Stimulated activated CD4-positive, alpha-beta T cell treated with anti-CD3 and anti-CD28 coated beads, Interleukin-2, amount 100 ng/mL, for 24 hours (primary cell): ENCODE results near the gene PDCL2.
"Not testable (repeated sequence)": the region's sequence is repeated elsewhere in the genome, so short reads cannot be mapped to it uniquely, and the experiment has no call there.

Experiments used
- DNase-seq, 2 donors: peaks; one replicate each; pipeline ENCODE4 v3.0.0-alpha.2; 2020

Gene PDCL2

GRCh38 chr4:55582773-55583172, 9.3 kb downstream of the PDCL2 start:
- not testable (repeated sequence) for DNase-seq

GRCh38 chr4:55578341-55579010, 13.6 kb downstream of the PDCL2 start:
- no peak for DNase-seq

GRCh38 chr4:55575513-55575912, 16.5 kb downstream of the PDCL2 start:
- DNase-seq, result no peak

- no peak for DNase-seq
Observed at GRCh38 chr4:55574252-55574651, 17.8 kb downstream of the PDCL2 start.

- DNase-seq, result no peak
Observed at GRCh38 chr4:55571806-55572205, 20.2 kb downstream of the PDCL2 start.

GRCh38 chr4:55568905-55569504, 23.0 kb downstream of the PDCL2 start:
- DNase-seq, result no peak

- no peak for DNase-seq
Observed at GRCh38 chr4:55561889-55562288, 30.2 kb downstream of the PDCL2 start.

- no peak for DNase-seq
Observed at GRCh38 chr4:55560096-55560495, 31.9 kb downstream of the PDCL2 start.

GRCh38 chr4:55554453-55555030, 37.5 kb downstream of the PDCL2 start:
- DNase-seq, result no peak

- DNase-seq, result no peak
Observed at GRCh38 chr4:55553441-55554201, 38.4 kb downstream of the PDCL2 start.

- DNase-seq, result not testable (repeated sequence)
Observed at GRCh38 chr4:55551964-55552363, 40.1 kb downstream of the PDCL2 start.

GRCh38 chr4:55549888-55550287, 42.2 kb downstream of the PDCL2 start:
- no peak for DNase-seq

GRCh38 chr4:55547918-55548317, 44.1 kb downstream of the PDCL2 start:
- no peak for DNase-seq

GRCh38 chr4:55547466-55547770, 44.6 kb downstream of the PDCL2 start:
- no peak for DNase-seq

- peak; percentile 84 to 87 for DNase-seq
Observed at GRCh38 chr4:55546756-55547465, 45.1 kb downstream of the PDCL2 start, which contains the start of gene CLOCK. Gene CLOCK (minus strand): TSS chr4:55546909. CDS start chr4:55482785, 64,124 bp downstream.

GRCh38 chr4:55546506-55546755, 45.6 kb downstream of the PDCL2 start:
- no peak for DNase-seq

GRCh38 chr4:55545641-55546505, 46.2 kb downstream of the PDCL2 start:
- peak; percentile 65 to 71 for DNase-seq

- DNase-seq, result no peak
Observed at GRCh38 chr4:55545151-55545550, 46.9 kb downstream of the PDCL2 start.

- DNase-seq, result no peak
Observed at GRCh38 chr4:55543858-55544257, 48.2 kb downstream of the PDCL2 start.

GRCh38 chr4:55540271-55540670, 51.8 kb downstream of the PDCL2 start:
- DNase-seq, result no peak

- DNase-seq, result no peak
Observed at GRCh38 chr4:55539658-55540057, 52.4 kb downstream of the PDCL2 start.

GRCh38 chr4:55538531-55538930, 53.5 kb downstream of the PDCL2 start:
- no peak for DNase-seq
